IMR-90 (cell line): ENCODE data around the gene FAHD1. TPM values are rescaled to one million over a fixed set of nuclear protein-coding genes. Genes with fewer than 3 reads are reported as not detected.

Experiments used
- ATAC-seq: fragments of 200-7000 bp; cut with Tn5 transposase; 2 replicates; pipeline ENCODE4 v1.9.1; 2020; ENCODE audit warnings: low read depth, mild to moderate bottlenecking, moderate library complexity
- BruUV-seq: library from RNA; stranded (reverse); fragments of 400-500 nt; replicated peaks from 2 replicates; lab custom pipeline; 2021; lab: Mats Ljungman, UMichigan
- CTCF ChIA-PET: fragments of 300-600 bp; formaldehyde crosslinking; extraction: SDS; loops from one replicate; lab custom pipeline; 2021; ENCODE audit warnings: antibody characterized with exemption; lab: Yijun Ruan, JAX
- POLR2A ChIA-PET: fragments of 300-600 bp; sonication (Branson Sonifier 250); formaldehyde crosslinking; loops from one replicate; lab custom pipeline; 2022; ENCODE audit warnings: antibody characterized with exemption; ENCODE audit not compliant: unreplicated experiment; lab: Charles Lee
- DNase-seq: peaks from one replicate; pipeline ENCODE4 v3.0.0; 2013
- H2AFZ ChIP-seq: replicated peaks from 2 replicates; pipeline ENCODE3; 2013; ENCODE audit warnings: low read length, mild to moderate bottlenecking; ENCODE audit not compliant: poor library complexity
- H2AK5ac ChIP-seq: 2 replicates; pipeline ENCODE4 v1.6.1; 2013; ENCODE audit warnings: low read depth, low read length, inconsistent platforms
- H2AK9ac ChIP-seq: replicated peaks from 2 replicates; pipeline ENCODE3; 2013; ENCODE audit warnings: mild to moderate bottlenecking, low read depth, low read length, moderate library complexity; ENCODE audit not compliant: poor library complexity
- H2BK120ac ChIP-seq: 2 replicates; pipeline ENCODE4 v1.6.1; 2013; ENCODE audit warnings: low read depth, low read length, inconsistent platforms
- H2BK15ac ChIP-seq: 3 replicates; pipeline ENCODE4 v1.6.1; 2013; ENCODE audit warnings: low read depth, low read length, inconsistent platforms
- H2BK20ac ChIP-seq: 2 replicates; pipeline ENCODE4 v1.6.1; 2013; ENCODE audit warnings: low read depth, mild to moderate bottlenecking, inconsistent platforms, low read length, moderate library complexity
- H2BK5ac ChIP-seq: 2 replicates; pipeline ENCODE4 v1.6.1; 2013; ENCODE audit warnings: mild to moderate bottlenecking, low read depth, low read length, inconsistent platforms; ENCODE audit not compliant: poor library complexity, severe bottlenecking
- H3K14ac ChIP-seq: replicated peaks from 2 replicates; pipeline ENCODE4 v1.6.1; 2013; ENCODE audit warnings: low read depth, low read length, inconsistent platforms
- H3K18ac ChIP-seq: 2 replicates; pipeline ENCODE4 v1.6.1; 2013; ENCODE audit warnings: low read depth, low read length, control low read depth
- H3K23ac ChIP-seq: 2 replicates; pipeline ENCODE4 v1.6.1; 2013; ENCODE audit warnings: low read depth, low read length, inconsistent platforms
- H3K27ac ChIP-seq: 2 replicates; pipeline ENCODE4 v1.5.1; 2013; ENCODE audit warnings: mild to moderate bottlenecking, control low read depth, low read length; ENCODE audit not compliant: insufficient read depth
- H3K27me3 ChIP-seq: 2 replicates; pipeline ENCODE4 v1.6.1; 2013; ENCODE audit warnings: low read length; ENCODE audit not compliant: control insufficient read depth, insufficient read depth
- H3K36me3 ChIP-seq: 2 replicates; pipeline ENCODE4 v1.6.1; 2013; ENCODE audit warnings: low read length, mixed read lengths; ENCODE audit not compliant: control insufficient read depth, insufficient read depth
- H3K4ac ChIP-seq: 2 replicates; pipeline ENCODE4 v1.6.1; 2013; ENCODE audit warnings: low read depth, low read length, inconsistent platforms
- H3K4me1 ChIP-seq: 2 replicates; pipeline ENCODE4 v1.6.1; 2013; ENCODE audit warnings: low read length, mixed read lengths; ENCODE audit not compliant: control insufficient read depth, insufficient read depth
- H3K4me2 ChIP-seq: 2 replicates; pipeline ENCODE4 v1.6.1; 2013; ENCODE audit warnings: low read depth, mild to moderate bottlenecking, control low read depth, low read length, moderate library complexity
- H3K4me3 ChIP-seq: 2 replicates; pipeline ENCODE4 v1.5.1; 2013; ENCODE audit warnings: low read depth, mild to moderate bottlenecking, control low read depth, low read length, moderate library complexity; ENCODE audit not compliant: insufficient read depth
- H3K56ac ChIP-seq: 2 replicates; pipeline ENCODE4 v1.6.1; 2013; ENCODE audit warnings: low read length, inconsistent platforms; ENCODE audit not compliant: insufficient read depth; ENCODE audit errors: extremely low read depth
- H3K79me1 ChIP-seq, 2 experiments: 2 replicates each; pipeline ENCODE4 v1.6.1; 2013; ENCODE audit warnings: low read length in 2 of 2, inconsistent platforms in 1 of 2, low read depth in 1 of 2
- H3K9ac ChIP-seq: 2 replicates; pipeline ENCODE4 v1.6.1; 2013; ENCODE audit warnings: low read depth, low read length, control low read depth
- H3K9me1 ChIP-seq: 2 replicates; pipeline ENCODE4 v1.6.1; 2013; ENCODE audit warnings: low read length, inconsistent platforms; ENCODE audit not compliant: insufficient read depth
- H3K9me3 ChIP-seq: 2 replicates; pipeline ENCODE4 v1.6.1; 2013; ENCODE audit warnings: low read length; ENCODE audit not compliant: control insufficient read depth, insufficient read depth
- H4K20me1 ChIP-seq: 2 replicates; pipeline ENCODE4 v1.6.1; 2013; ENCODE audit warnings: low read length, inconsistent platforms; ENCODE audit not compliant: insufficient read depth
- H4K5ac ChIP-seq: 2 replicates; pipeline ENCODE4 v1.6.1; 2013; ENCODE audit warnings: mild to moderate bottlenecking, low read depth, low read length, control low read depth
- H4K8ac ChIP-seq, 2 experiments: 2 replicates each; pipeline ENCODE4 v1.6.1; 2013; ENCODE audit warnings: low read depth in 2 of 2, low read length in 2 of 2, control low read depth in 1 of 2, inconsistent platforms in 1 of 2
- H4K91ac ChIP-seq: 2 replicates; pipeline ENCODE4 v1.6.1; 2013; ENCODE audit warnings: low read depth, low read length, inconsistent platforms; ENCODE audit not compliant: insufficient read depth
- BHLHE40 ChIP-seq: fragments of 150-350 bp; IDR thresholded peaks from 2 replicates; pipeline ENCODE4 v1.6.1; 2016; ENCODE audit warnings: mild to moderate bottlenecking, low read depth, low read length
- CEBPB ChIP-seq: IDR thresholded peaks from 2 replicates; pipeline ENCODE4 v1.6.1; 2012; ENCODE audit warnings: low read depth, low read length, improper control_type of control experiment
- CHD1 ChIP-seq: IDR thresholded peaks from 2 replicates; pipeline ENCODE4 v1.6.1; 2012; ENCODE audit warnings: low read depth, low read length, improper control_type of control experiment
- CTCF ChIP-seq: conservative IDR thresholded peaks from 2 replicates; pipeline ENCODE4 v1.5.1; 2012; ENCODE audit warnings: mild to moderate bottlenecking, low read depth, low read length, improper control_type of control experiment
- ELK1 ChIP-seq: fragments of 150-350 bp; IDR thresholded peaks from 2 replicates; pipeline ENCODE4 v1.6.1; 2016; ENCODE audit warnings: low read depth, mild to moderate bottlenecking, low read length, moderate library complexity, borderline replicate concordance
- FOS ChIP-seq: fragments of 150-350 bp; IDR thresholded peaks from 2 replicates; pipeline ENCODE4 v1.6.1; 2016; ENCODE audit warnings: low read depth, low read length
- MAFK ChIP-seq: IDR thresholded peaks from 2 replicates; pipeline ENCODE4 v1.6.1; 2012; ENCODE audit warnings: low read depth, low read length, improper control_type of control experiment
- MAZ ChIP-seq: IDR thresholded peaks from 2 replicates; pipeline ENCODE4 v1.6.1; 2012; ENCODE audit warnings: low read depth, mild to moderate bottlenecking, low read length, improper control_type of control experiment, moderate library complexity, borderline replicate concordance
- MXI1 ChIP-seq: IDR thresholded peaks from 2 replicates; pipeline ENCODE4 v1.6.1; 2012; ENCODE audit warnings: low read depth, mild to moderate bottlenecking, low read length, moderate library complexity, borderline replicate concordance
- NFE2L2 ChIP-seq: fragments of 150-350 bp; IDR thresholded peaks from 2 replicates; pipeline ENCODE4 v1.6.1; 2016; ENCODE audit warnings: low read depth, mild to moderate bottlenecking, low read length
- POLR2A ChIP-seq: IDR thresholded peaks from 2 replicates; pipeline ENCODE4 v1.6.1; 2012; ENCODE audit warnings: mild to moderate bottlenecking, low read depth, low read length
- RAD21 ChIP-seq: IDR thresholded peaks from 2 replicates; pipeline ENCODE4 v1.6.1; 2012; ENCODE audit warnings: low read length, improper control_type of control experiment
- RCOR1 ChIP-seq: IDR thresholded peaks from 2 replicates; pipeline ENCODE4 v1.6.1; 2012; ENCODE audit warnings: mild to moderate bottlenecking, low read length, improper control_type of control experiment; ENCODE audit not compliant: insufficient replicate concordance
- RFX5 ChIP-seq: IDR thresholded peaks from 2 replicates; pipeline ENCODE4 v1.8.0; 2012; ENCODE audit warnings: low read depth, mild to moderate bottlenecking, low read length, moderate library complexity
- SMC3 ChIP-seq: fragments of 150-350 bp; IDR thresholded peaks from 2 replicates; pipeline ENCODE4 v1.6.1; 2016; ENCODE audit warnings: low read depth, mild to moderate bottlenecking, antibody characterized with exemption, low read length, moderate library complexity
- USF2 ChIP-seq: fragments of 150-350 bp; IDR thresholded peaks from 2 replicates; pipeline ENCODE4 v1.6.1; 2017; ENCODE audit warnings: mild to moderate bottlenecking, antibody characterized with exemption, low read length, low read depth
- WGBS, 2 experiments: methylation state at CpG; one replicate each; pipeline versions ENCODE4 v1.1.5 to v1.1.7; 2013; ENCODE audit warnings: missing lambda C conversion rate in 2 of 2; ENCODE audit not compliant: insufficient read length in 1 of 2; ENCODE audit errors: extremely low coverage in 2 of 2; 5-methylcytosine and 5-hydroxymethylcytosine counted together
- dilution Hi-C: fragments of 300-500 bp; cut with HindIII; formaldehyde crosslinking; loops from one replicate; pipeline ENCODE4 v1.14.3; 2018; ENCODE audit warnings: low sequenced_read_pairs; ENCODE audit not compliant: unreplicated experiment
- in situ Hi-C: fragments of 300-500 bp; cut with MboI; formaldehyde crosslinking; loops from 3 replicates; pipeline ENCODE4 v1.14.3; 2019; ENCODE audit warnings: low sequenced_read_pairs, inconsistent platforms, mixed read lengths
- intact Hi-C: fragments of 100-400 bp; cut with micrococcal nuclease; formaldehyde crosslinking; loops from 2 replicates; pipeline ENCODE4 v1.10.0; 2022
- polyA plus RNA-seq, 3 experiments: library from polyadenylated mRNA; depleted of rRNA; stranded (reverse); fragments of >200 nt; gene quantifications; 2 replicates each; pipeline ENCODE4 v1.2.3, GENCODE V29; 2012; ENCODE audit warnings: low replicate concordance in 1 of 3
- total RNA-seq: library from RNA; depleted of rRNA; stranded (reverse); fragments of >200 nt; gene quantifications from 2 replicates; pipeline ENCODE4 v1.2.3, GENCODE V29; 2012

FAHD1 gene
- total and polyA plus RNA-seq, 2 of the 4 experiments (the other 2 are of a cell fraction) = 65.3 to 85.9 TPM

GRCh38 chr16:1792836-1793577 lies 34.0 kb upstream of the FAHD1 start:
- Histone ChIP-seq H3K27ac (no peak overlapping the region), H2BK120ac (no peak overlapping the region), H3K9me3 (peaks cover 5% of the 10 kb centered on the region; the same call in 1 of the 2 replicates), H3K9me1 (0 out of 2 replicates have a peak, but pooled peaks cover 2% of the 10 kb centered on the region), H3K23ac (no peak overlapping the region), H4K5ac (no peak overlapping the region), H3K4me1 (no peaks in the 10 kb centered on the region), H2AK5ac (no peak overlapping the region), H3K4ac (no peak overlapping the region), H4K91ac (no peak overlapping the region), H3K27me3 (no peaks in the 10 kb centered on the region), H3K9ac (no peak overlapping the region), H2BK15ac (no peak overlapping the region), H2AK9ac (no peak overlapping the region), H3K4me2 (no peak overlapping the region), H4K8ac (no peak overlapping the region), H3K14ac (no peak overlapping the region), H3K36me3 (peaks cover 24% of the 10 kb centered on the region), H3K79me1 (no peaks in the 10 kb centered on the region), H3K4me3 (no peak overlapping the region), H3K56ac (no peak overlapping the region), H2BK5ac (no peak overlapping the region), H2AFZ (no peak overlapping the region), H4K20me1 (peaks cover under 1% of the 10 kb centered on the region; the same call in 1 of the 2 replicates), H3K18ac (no peak overlapping the region), H2BK20ac (no peak overlapping the region)
- BruUV-seq = no TSS peak
- intact Hi-C loops (no loop called here), in situ Hi-C loops (no loop called here), dilution Hi-C loops (no loop called here)
- ATAC-seq (no peak), DNase-seq (no peak)
- 89% methylated on average over 10 of the region's 33 CpGs; no CpG with 5 or more reads in 1 of the 2 experiments for WGBS, 2 experiments
- TF ChIP-seq CTCF = no peak
- no peak for TF ChIP-seq MAFK
- TF ChIP-seq USF2 = no peak
- TF ChIP-seq FOS = no peak
- no peak for TF ChIP-seq BHLHE40
- TF ChIP-seq CHD1 = no peak
- no peak for TF ChIP-seq RAD21
- no peak for TF ChIP-seq CEBPB
- TF ChIP-seq RFX5 = no peak
- TF ChIP-seq RCOR1 = no peak
- TF ChIP-seq MAZ = no peak
- TF ChIP-seq MXI1 = no peak
- TF ChIP-seq POLR2A = no peak
- no peak for TF ChIP-seq ELK1
- TF ChIP-seq SMC3 = no peak
- no peak for TF ChIP-seq NFE2L2
- ChIA-PET POLR2A (no interaction called here), CTCF (no interaction called here)
